Activated CD4-positive, alpha-beta memory T cell treated with anti-CD3 and anti-CD28 coated beads for 36 hours (primary cell): Measurements from ENCODE around the gene MRPS27. TPM values are rescaled to one million over a fixed set of nuclear protein-coding genes. Genes with fewer than 3 reads are reported as not detected.

Experiments used
- CTCF ChIA-PET: fragments of 350-600 bp; sonication (Branson Sonifier 250); formaldehyde crosslinking; loops from one replicate; lab custom pipeline; 2021; ENCODE audit warnings: antibody characterized with exemption, inconsistent platforms; lab: Charles Lee
- POLR2A ChIA-PET: fragments of 350-600 bp; sonication (Branson Sonifier 250); formaldehyde crosslinking; loops from one replicate; lab custom pipeline; 2021; ENCODE audit warnings: antibody characterized with exemption; lab: Charles Lee
- DNase-seq: peaks from one replicate; pipeline ENCODE4 v3.0.0-alpha.2; 2020
- H3K27ac Mint-ChIP-seq: one replicate; pipeline ENCODE4 v1.8.0; 2021; ENCODE audit warnings: mixed read lengths
- H3K27me3 Mint-ChIP-seq: one replicate; pipeline ENCODE4 v1.8.0; 2021; ENCODE audit warnings: mixed read lengths
- H3K36me3 Mint-ChIP-seq: one replicate; pipeline ENCODE4 v1.8.0; 2021; ENCODE audit warnings: mixed read lengths
- H3K4me1 Mint-ChIP-seq: one replicate; pipeline ENCODE4 v1.8.0; 2021; ENCODE audit warnings: low read depth, mixed read lengths
- H3K4me3 Mint-ChIP-seq: one replicate; pipeline ENCODE4 v1.8.0; 2021; ENCODE audit warnings: mild to moderate bottlenecking, mixed read lengths
- H3K9me3 Mint-ChIP-seq: one replicate; pipeline ENCODE4 v1.8.0; 2021; ENCODE audit warnings: mixed read lengths
- intact Hi-C: fragments of 100-400 bp; cut with micrococcal nuclease; formaldehyde crosslinking; loops from one replicate; pipeline ENCODE4 v1.15.1; 2023
- total RNA-seq, 2 experiments: library from RNA; stranded (reverse); gene quantifications; one replicate each; pipeline ENCODE4 v1.2.3, GENCODE V29; 2021

MRPS27 gene
- total RNA-seq, 2 experiments from 2014 or later, result 85.9 to 91.4 TPM

DNA sequence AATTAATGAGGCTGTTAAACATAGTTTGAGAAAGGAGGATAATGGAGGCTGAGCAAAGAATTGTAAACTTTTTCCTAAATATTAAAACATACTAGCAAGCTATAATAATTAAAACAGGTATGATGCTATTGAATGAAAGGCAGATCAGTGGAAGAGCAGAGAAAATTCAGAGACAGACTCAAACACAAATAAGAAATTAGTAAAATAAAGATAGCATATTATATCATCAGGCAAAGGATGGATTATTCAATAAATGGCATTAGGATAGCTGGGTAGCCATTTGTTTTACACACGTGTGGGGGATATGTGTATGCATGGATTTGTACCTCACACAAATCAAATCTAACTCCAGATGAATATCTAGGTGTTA, 50.6 kb downstream of the MRPS27 start:
- Mint-ChIP-seq H3K4me1 (no peaks in the 10 kb centered on the region), H3K4me3 (no peak overlapping the region), H3K27ac (no peak overlapping the region), H3K36me3 (peaks cover 7% of the 10 kb centered on the region), H3K9me3 (no peaks in the 10 kb centered on the region), H3K27me3 (no peaks in the 10 kb centered on the region)
- DNase-seq, result no peak
- intact Hi-C loops, result loop anchor here (2.0 to 5.0 kb wide), 2 partner anchors 37 to 131 kb away; no protein-coding TSS in a partner anchor
- ChIA-PET CTCF (interaction anchor here (0.6 to 1.8 kb wide), 11 partner anchors 8 to 132 kb away, joined by 3 to 5 read pairs (median 3); no protein-coding TSS in a partner anchor), POLR2A (no interaction called here)

DNA sequence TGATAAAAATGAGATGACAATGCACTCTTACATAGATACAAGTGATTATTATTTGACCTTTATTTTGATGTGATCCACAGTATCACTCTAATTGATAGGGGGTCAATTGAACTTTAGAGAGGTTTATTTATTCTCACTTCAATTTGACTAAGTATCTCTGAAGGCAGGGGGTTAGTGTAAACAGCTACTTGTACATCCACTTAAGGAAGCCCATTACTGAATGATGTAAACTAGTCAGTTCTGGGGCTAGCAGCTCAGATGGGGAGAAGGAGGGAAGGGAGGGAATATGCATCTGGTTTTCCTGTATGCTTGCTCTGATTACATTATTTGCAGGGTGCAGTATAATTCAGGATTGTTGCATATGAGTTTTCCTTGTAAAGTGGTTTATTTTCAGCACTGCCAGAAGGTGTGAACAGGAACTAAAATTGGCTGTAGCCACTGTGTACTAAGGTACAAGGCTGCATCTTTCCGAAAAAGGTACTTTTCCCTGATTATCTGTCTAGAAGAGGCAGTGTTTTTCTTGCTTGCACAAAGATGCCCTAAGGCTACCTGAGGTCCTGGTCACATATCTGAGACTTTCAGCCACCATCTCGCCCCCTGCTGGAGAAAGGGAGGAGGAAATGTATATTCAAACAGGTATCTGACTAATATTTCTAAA, 51.2 kb downstream of the MRPS27 start:
- H3K4me3 Mint-ChIP-seq, result no peak overlapping the region
- CTCF ChIA-PET, result interaction anchor here (0.6 to 1.8 kb wide), 12 partner anchors 9 to 231 kb away, joined by 3 to 5 read pairs (median 3); no protein-coding TSS in a partner anchor
- H3K27ac Mint-ChIP-seq, result no peak overlapping the region
- no peaks in the 10 kb centered on the region for H3K27me3 Mint-ChIP-seq
- intact Hi-C loops, result loop anchor here (2.0 to 5.0 kb wide), 2 partner anchors 37 to 130 kb away; no protein-coding TSS in a partner anchor
- POLR2A ChIA-PET, result no interaction called here
- H3K9me3 Mint-ChIP-seq, result no peaks in the 10 kb centered on the region
- no peaks in the 10 kb centered on the region for H3K4me1 Mint-ChIP-seq
- peaks cover 7% of the 10 kb centered on the region for H3K36me3 Mint-ChIP-seq
- DNase-seq, result peak; percentile 46

DNA sequence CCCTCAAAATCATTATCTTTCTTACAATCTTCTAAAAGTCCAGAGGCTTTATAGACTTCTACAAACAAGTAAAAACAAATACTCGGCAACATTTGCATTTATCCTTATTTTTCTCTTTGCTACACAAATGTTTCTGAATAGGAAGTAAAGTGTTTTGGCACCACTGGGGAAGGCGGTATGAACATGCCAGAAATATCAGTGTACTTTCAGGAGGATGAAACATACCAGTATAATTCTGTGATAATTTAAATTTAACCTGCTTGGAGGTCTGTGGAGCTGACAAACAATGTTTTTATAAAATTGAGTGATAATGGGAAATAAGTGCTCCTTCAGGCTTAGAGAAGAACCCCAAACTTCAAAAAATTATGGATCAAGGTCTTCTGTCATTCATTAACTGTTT, 51.8 kb downstream of the MRPS27 start:
- ChIA-PET CTCF (interaction anchor here (0.6 to 1.8 kb wide), 8 partner anchors 9 to 230 kb away, joined by 3 to 5 read pairs (median 3); no protein-coding TSS in a partner anchor), POLR2A (no interaction called here)
- Mint-ChIP-seq H3K4me3 (no peak overlapping the region), H3K27ac (no peak overlapping the region), H3K4me1 (peaks cover 4% of the 10 kb centered on the region), H3K36me3 (peaks cover 7% of the 10 kb centered on the region), H3K27me3 (no peaks in the 10 kb centered on the region), H3K9me3 (no peaks in the 10 kb centered on the region)
- intact Hi-C loops, result loop anchor here (2.0 to 5.0 kb wide), 2 partner anchors 36 to 129 kb away; no protein-coding TSS in a partner anchor
- DNase-seq, result no peak

DNA sequence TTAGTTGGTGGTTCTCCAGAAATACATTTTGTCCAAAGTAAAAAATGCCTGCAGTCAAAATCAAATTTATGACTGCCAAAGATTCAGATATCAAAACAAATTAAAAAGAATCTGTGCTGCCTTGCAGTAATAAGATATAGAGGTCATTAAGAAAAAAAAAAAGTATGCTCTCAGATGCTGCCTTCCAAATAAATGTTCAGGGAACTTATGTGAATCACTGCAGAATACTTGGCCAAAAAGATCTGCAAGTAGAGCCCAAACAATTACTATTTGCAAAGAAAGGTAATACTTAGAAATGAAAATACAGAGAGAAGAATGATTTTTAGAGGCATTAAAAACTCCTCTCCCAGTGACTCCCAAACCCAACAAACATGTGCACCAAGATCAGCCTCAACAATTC, 52.4 kb downstream of the MRPS27 start:
- Mint-ChIP-seq H3K27me3 (no peaks in the 10 kb centered on the region), H3K4me1 (peaks cover 4% of the 10 kb centered on the region), H3K9me3 (no peaks in the 10 kb centered on the region), H3K36me3 (peaks cover 10% of the 10 kb centered on the region), H3K4me3 (no peak overlapping the region), H3K27ac (no peak overlapping the region)
- intact Hi-C loops, result loop anchor here (2.0 to 5.0 kb wide), 2 partner anchors 35 to 129 kb away; no protein-coding TSS in a partner anchor
- CTCF ChIA-PET, result no interaction called here
- POLR2A ChIA-PET, result no interaction called here
- no peak for DNase-seq

DNA sequence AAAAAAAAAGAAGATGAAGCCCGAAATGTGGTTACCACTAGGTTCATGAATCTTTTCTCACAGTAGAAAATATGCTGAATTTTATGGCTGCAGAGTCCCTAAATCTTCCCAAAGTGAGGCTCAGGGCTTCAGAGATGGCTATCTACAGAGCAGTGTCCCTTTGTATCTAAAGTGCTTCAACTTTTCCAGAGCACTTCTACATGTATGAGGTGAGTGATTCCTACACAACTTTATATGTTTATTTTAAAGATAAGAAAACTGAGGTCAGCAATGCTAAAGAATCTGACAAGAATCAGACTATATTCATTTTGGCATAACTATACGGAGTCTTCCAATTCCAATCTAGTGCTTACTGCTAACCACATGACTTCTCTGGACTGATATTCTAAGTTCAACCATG, 53.2 kb downstream of the MRPS27 start:
- H3K27me3 Mint-ChIP-seq, result no peaks in the 10 kb centered on the region
- no peaks in the 10 kb centered on the region for H3K9me3 Mint-ChIP-seq
- intact Hi-C loops, result loop anchor here (5.0 kb wide), 1 partner anchor 35 kb away; no protein-coding TSS in a partner anchor
- peaks cover 4% of the 10 kb centered on the region for H3K36me3 Mint-ChIP-seq
- ChIA-PET POLR2A (no interaction called here), CTCF (interaction anchor here (0.6 kb wide), 1 partner anchor 53 kb away, joined by 4 read pairs; no protein-coding TSS in a partner anchor)
- H3K27ac Mint-ChIP-seq, result no peak overlapping the region
- peaks cover 4% of the 10 kb centered on the region for H3K4me1 Mint-ChIP-seq
- H3K4me3 Mint-ChIP-seq, result no peak overlapping the region
- no peak for DNase-seq

DNA sequence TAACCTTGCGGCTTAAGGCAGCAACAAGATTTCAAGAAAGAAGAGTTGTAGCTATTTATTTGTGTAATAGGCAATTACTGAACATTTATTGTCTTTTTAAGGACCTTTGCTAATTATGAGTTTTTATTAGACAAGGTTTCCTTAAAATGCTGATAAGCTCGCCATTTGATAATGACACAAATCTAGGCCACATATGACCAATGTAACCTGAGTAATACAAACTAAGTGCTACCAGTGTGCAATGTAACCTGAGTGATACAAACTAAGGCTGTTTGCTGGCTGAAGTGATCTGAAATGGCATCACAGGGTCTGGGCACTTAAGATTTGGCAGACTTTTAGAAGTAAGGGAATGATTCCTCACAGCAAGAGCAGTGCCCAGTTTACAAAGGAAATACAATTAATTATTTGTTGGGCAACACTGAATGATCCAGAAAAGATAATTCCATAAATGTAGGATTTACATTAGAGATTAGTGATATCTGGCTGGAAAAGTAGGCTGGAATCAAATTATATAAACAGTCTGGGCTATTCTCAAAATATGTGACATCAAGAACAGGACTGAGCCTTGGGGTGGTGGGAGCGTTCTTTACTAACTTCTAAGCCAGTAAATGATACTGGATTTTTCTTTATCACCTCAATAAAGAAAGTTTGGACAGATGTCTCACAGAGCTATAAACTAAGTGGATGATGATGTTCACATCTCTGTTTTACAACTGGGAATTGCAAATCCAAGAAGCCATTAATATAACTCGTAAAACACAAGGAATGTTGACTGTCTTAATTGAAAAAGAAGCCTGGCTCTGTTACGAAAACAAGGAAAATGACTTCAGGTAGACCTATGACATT, 54.8 kb downstream of the MRPS27 start:
- Mint-ChIP-seq H3K36me3 (peaks cover 7% of the 10 kb centered on the region), H3K27ac (no peak overlapping the region), H3K4me1 (peaks cover 4% of the 10 kb centered on the region), H3K27me3 (no peaks in the 10 kb centered on the region), H3K4me3 (no peak overlapping the region), H3K9me3 (no peaks in the 10 kb centered on the region)
- POLR2A ChIA-PET, result interaction anchor here (0.8 kb wide), 1 partner anchor 13 kb away, joined by 3 read pairs; no protein-coding TSS in a partner anchor
- intact Hi-C loops, result loop anchor here (5.0 kb wide), 1 partner anchor 33 kb away; no protein-coding TSS in a partner anchor
- no peak for DNase-seq
- CTCF ChIA-PET, result no interaction called here

DNA sequence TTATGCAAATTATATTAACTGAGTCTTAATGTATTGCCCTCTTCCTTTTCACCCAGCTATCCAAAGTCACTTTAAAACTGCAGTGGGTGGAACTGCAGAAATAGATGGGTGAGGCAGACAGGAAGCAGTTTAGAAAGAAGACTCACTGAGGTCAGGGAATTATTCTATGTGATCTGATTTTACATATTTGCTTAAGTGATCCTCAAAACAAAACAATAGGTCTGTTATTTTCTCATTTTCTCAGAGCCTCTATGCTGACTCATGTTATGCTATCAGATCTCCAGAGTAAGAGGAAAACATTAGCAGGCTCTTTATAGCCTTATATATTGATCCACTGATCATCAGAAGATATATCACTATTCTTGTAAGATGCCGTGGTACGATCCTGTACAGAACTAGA, 63.5 kb downstream of the MRPS27 start:
- Mint-ChIP-seq H3K27ac (no peak overlapping the region), H3K9me3 (no peaks in the 10 kb centered on the region), H3K36me3 (peaks cover 18% of the 10 kb centered on the region), H3K27me3 (no peaks in the 10 kb centered on the region), H3K4me3 (no peak overlapping the region), H3K4me1 (peaks cover 7% of the 10 kb centered on the region)
- intact Hi-C loops, result no loop called here
- POLR2A ChIA-PET, result no interaction called here
- DNase-seq, result no peak
- CTCF ChIA-PET, result no interaction called here

DNA sequence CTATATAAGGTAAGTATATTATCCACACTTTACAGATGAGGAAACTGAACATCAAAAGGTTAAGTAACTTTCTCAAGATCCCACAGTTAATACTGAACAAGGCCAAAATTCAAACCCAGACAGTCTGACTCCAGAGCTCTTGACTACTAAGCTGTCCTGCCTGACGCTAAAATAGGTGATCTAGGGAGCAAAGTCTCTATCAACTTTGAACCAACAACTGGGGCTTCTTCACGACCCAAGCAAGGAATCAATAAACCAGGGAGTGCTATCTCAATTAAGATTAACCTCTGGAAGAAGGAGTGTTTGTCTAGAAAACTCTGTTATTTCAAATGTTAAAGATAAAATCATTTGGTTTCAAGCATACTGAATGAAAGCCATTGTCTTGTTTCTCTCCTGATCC, 64.4 kb downstream of the MRPS27 start:
- Mint-ChIP-seq H3K27ac (no peak overlapping the region), H3K9me3 (no peaks in the 10 kb centered on the region), H3K36me3 (peaks cover 15% of the 10 kb centered on the region), H3K27me3 (no peaks in the 10 kb centered on the region), H3K4me1 (peaks cover 7% of the 10 kb centered on the region), H3K4me3 (no peak overlapping the region)
- no peak for DNase-seq
- CTCF ChIA-PET, result no interaction called here
- POLR2A ChIA-PET, result no interaction called here
- intact Hi-C loops, result no loop called here

DNA sequence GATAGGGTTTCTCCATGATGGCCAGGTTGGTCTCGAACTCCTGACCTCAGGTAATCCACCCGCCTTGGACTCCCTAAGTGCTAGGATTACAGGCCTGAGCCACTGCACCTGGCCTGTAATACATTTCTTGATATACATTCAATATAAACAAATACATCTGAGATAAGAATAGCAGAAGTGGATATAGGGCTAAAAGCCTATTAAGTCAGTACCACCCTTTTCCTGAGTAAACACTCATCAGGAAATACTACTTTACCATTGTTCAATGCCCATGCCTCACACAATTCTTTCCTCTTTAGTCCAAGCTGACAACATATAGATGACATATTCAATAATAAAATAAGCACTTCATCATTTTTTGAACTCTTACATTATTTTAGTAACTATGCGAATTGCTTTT, 64.8 kb downstream of the MRPS27 start:
- CTCF ChIA-PET, result no interaction called here
- Mint-ChIP-seq H3K9me3 (no peaks in the 10 kb centered on the region), H3K4me1 (peaks cover 7% of the 10 kb centered on the region), H3K4me3 (no peak overlapping the region), H3K27me3 (no peaks in the 10 kb centered on the region), H3K27ac (no peak overlapping the region), H3K36me3 (peaks cover 15% of the 10 kb centered on the region)
- DNase-seq, result no peak
- intact Hi-C loops, result no loop called here
- POLR2A ChIA-PET, result no interaction called here

DNA sequence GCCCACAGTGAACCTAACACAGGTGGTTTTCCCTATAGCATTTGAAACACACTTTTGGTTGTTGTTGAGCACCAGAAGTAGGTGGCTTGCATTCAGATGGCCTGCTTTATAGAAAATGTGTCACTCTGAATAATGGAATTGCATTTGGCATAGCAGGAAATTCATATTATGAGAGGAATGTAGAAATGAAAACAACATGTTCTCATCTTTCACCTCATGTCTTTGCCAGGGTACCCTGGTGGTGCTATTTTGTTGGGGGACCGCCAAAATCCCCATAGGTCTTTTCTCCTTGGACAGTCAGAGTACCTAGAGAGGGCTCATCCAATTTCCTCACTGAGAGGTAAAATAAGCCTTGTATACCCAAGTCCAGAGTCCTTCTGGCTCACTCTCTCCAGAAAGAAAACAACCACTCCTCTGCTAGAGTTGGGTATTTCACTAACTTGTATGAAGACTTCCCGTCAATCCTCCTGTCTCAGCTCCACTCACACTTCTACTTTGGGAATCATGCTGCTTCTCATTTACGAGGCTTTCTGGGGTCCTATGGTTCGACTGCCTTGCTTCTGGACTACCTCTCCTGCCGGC, 67.4 kb downstream of the MRPS27 start:
- peaks cover 14% of the 10 kb centered on the region for H3K36me3 Mint-ChIP-seq
- peaks cover 9% of the 10 kb centered on the region for H3K4me1 Mint-ChIP-seq
- H3K27ac Mint-ChIP-seq, result no peak overlapping the region
- intact Hi-C loops, result no loop called here
- ChIA-PET CTCF (no interaction called here), POLR2A (interaction anchor here (1.1 kb wide), 1 partner anchor 12 kb away, joined by 3 read pairs; no protein-coding TSS in a partner anchor)
- no peaks in the 10 kb centered on the region for H3K27me3 Mint-ChIP-seq
- H3K4me3 Mint-ChIP-seq, result no peak overlapping the region
- no peak for DNase-seq
- H3K9me3 Mint-ChIP-seq, result no peaks in the 10 kb centered on the region

DNA sequence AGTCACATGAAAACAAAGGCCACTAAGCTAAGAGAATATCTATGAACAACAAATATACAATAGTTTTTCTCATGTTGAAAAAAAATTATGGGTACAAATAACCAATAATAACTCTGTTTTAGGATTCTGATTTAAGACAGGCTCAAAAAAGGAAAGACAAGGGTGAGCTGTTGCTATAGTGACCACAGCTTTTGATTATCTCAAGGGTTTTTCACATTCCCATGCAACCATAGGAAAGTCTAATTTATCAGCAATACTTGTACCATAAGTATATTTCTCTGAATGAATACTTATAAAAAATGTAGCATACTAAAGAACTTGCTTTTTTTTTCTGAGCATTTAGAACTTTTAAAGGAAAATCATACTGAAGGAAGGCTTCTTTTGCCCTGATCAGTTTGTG, 68.0 kb downstream of the MRPS27 start:
- Mint-ChIP-seq H3K27me3 (no peaks in the 10 kb centered on the region), H3K4me1 (peaks cover 9% of the 10 kb centered on the region), H3K9me3 (no peaks in the 10 kb centered on the region), H3K4me3 (no peak overlapping the region), H3K36me3 (peaks cover 9% of the 10 kb centered on the region), H3K27ac (no peak overlapping the region)
- CTCF ChIA-PET, result no interaction called here
- intact Hi-C loops, result no loop called here
- POLR2A ChIA-PET, result interaction anchor here (0.7 to 1.1 kb wide), 2 partner anchors 13 to 293 kb away, joined by 3 read pairs; no protein-coding TSS in a partner anchor
- no peak for DNase-seq

DNA sequence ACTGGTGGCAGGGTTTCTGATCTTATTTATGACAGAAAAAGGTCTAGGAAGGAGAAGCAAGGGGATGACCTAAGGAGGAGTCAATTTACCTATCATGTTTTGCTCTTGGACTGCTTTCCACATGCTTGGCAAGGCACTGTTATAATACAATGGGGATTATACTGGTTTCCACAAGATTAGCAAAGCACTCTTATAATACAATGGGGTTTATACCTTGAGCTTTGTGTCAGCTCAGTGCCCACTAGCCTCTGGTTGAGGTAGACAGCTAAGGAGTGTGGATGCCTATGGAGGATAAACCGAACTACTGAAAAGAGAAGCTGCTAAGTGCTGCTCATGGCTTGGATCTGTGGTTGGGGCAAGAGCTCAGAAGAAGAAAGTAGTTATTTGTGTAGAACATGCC, 68.7 kb downstream of the MRPS27 start:
- Mint-ChIP-seq H3K36me3 (peaks cover 9% of the 10 kb centered on the region), H3K4me3 (no peak overlapping the region), H3K27me3 (no peaks in the 10 kb centered on the region), H3K27ac (no peak overlapping the region), H3K4me1 (peaks cover 9% of the 10 kb centered on the region), H3K9me3 (no peaks in the 10 kb centered on the region)
- POLR2A ChIA-PET, result no interaction called here
- no peak for DNase-seq
- intact Hi-C loops, result no loop called here
- CTCF ChIA-PET, result no interaction called here
